Aorta (tissue), 5 donors: Measurements from ENCODE around the gene ABI2. TPM values are rescaled to one million over a fixed set of nuclear protein-coding genes. Genes with fewer than 3 reads are reported as not detected.

ENCODE experiments used
- ATAC-seq: fragments of 200-7000 bp; cut with Tn5 transposase; one replicate; pipeline ENCODE4 v1.9.1; 2022; ENCODE audit warnings: moderate library complexity; ENCODE audit not compliant: low FRiP score
- DNase-seq, 2 donors: peaks; one replicate each; pipeline ENCODE4 v3.0.0-alpha.2; 2020
- H3K27ac ChIP-seq, 2 donors: one replicate each; pipeline ENCODE4 v1.5.1; 2013; ENCODE audit warnings: low read length in 2 of 2, mild to moderate bottlenecking in 2 of 2, moderate library complexity in 2 of 2, control low read depth in 1 of 2, inconsistent platforms in 1 of 2, low read depth in 1 of 2
- H3K27me3 ChIP-seq, 2 donors: one replicate each; pipeline ENCODE4 v1.6.1; 2013; ENCODE audit warnings: control low read depth in 1 of 2, low read length in 1 of 2, mild to moderate bottlenecking in 1 of 2, moderate library complexity in 1 of 2; ENCODE audit not compliant: insufficient read depth in 2 of 2, control insufficient read depth in 1 of 2
- H3K36me3 ChIP-seq, 2 donors: one replicate each; pipeline ENCODE4 v1.6.1; 2013; ENCODE audit warnings: control low read depth in 1 of 2, low read length in 1 of 2, mild to moderate bottlenecking in 1 of 2; ENCODE audit not compliant: insufficient read depth in 2 of 2, control insufficient read depth in 1 of 2
- H3K4me1 ChIP-seq, 2 donors: one replicate each; pipeline ENCODE4 v1.6.1; 2013; ENCODE audit warnings: low read length in 2 of 2, control low read depth in 1 of 2, mild to moderate bottlenecking in 1 of 2, moderate library complexity in 1 of 2; ENCODE audit not compliant: insufficient read depth in 2 of 2, control insufficient read depth in 1 of 2
- H3K4me3 ChIP-seq, 2 donors: one replicate each; pipeline ENCODE4 v1.5.1; 2013; ENCODE audit warnings: low read length in 2 of 2, control low read depth in 1 of 2, mild to moderate bottlenecking in 1 of 2
- H3K9me3 ChIP-seq: one replicate; pipeline ENCODE4 v1.6.1; 2013; ENCODE audit warnings: mild to moderate bottlenecking, low read length; ENCODE audit not compliant: control insufficient read depth
- WGBS, 2 donors: extraction: QIAGEN DNeasy Blood & Tissue Kit; methylation state at CpG; one replicate each; pipeline ENCODE4 v1.1.7; 2013; 5-methylcytosine and 5-hydroxymethylcytosine counted together
- intact Hi-C, 2 donors: fragments of 100-400 bp; cut with DNase I; formaldehyde crosslinking; loops; one replicate each; pipeline versions ENCODE4 v1.14.2 to v1.15.0; 2022
- polyA plus RNA-seq, 2 donors: library from polyadenylated mRNA; stranded (reverse); fragments of 200-250 nt; gene quantifications; one replicate each; pipeline ENCODE4 v1.2.3, GENCODE V29; 2013
- total RNA-seq, 2 donors: library from RNA; stranded (reverse); fragmentation: NEBNext Ultra II Directional; extraction: Animal tissue kit (Norgen Biotek cat#: 25700); gene quantifications; one replicate each; pipeline ENCODE4 v1.2.1, GENCODE V29; 2021
- donor health status: healthy with polysubstance abuse.
- donor health status: Bipolar disorder and iron deficiency.
- donor health status: DM: no; HTN: no; CAD: no.
- donor health status: DM: no; HTN: no; CAD: no.
- donor health status: DM: yes; HTN: yes; CAD: no.

The ABI2 gene
- total and polyA plus RNA-seq, 4 donors: 12.1 to 67.6 (median 42.3) TPM

GRCh38 chr2:203492965-203493364, 164.8 kb downstream of the ABI2 start:
- Histone ChIP-seq H3K36me3 (peaks cover 0 to 1% of the 10 kb centered on the region in 2 donors), H3K27me3 (no peaks in the 10 kb centered on the region), H3K4me1 (no peaks in the 10 kb centered on the region), H3K4me3 (no peak overlapping the region), H3K9me3 (no peaks in the 10 kb centered on the region), H3K27ac (no peak overlapping the region)
- intact Hi-C loops: no loop called here
- DNase-seq (no peak), ATAC-seq (no peak)
- WGBS, 2 donors: 69 to 84% methylated on average over 2 of the region's 2 CpGs

Other genes starting within 250 kb of the ABI2 start
- 10 to 100 TPM; 24.8 to 28.8 TPM for gene CYP20A1, start 89.4 kb upstream of the ABI2 start, total RNA-seq
- gene CYP20A1, start 89.4 kb upstream of the ABI2 start, polyA plus RNA-seq: 10 to 100 TPM in 1 of 2 donors, 1 to 10 TPM in 1; 9.7 to 19.0 TPM
- 10 to 100 TPM; 62.0 to 74.2 TPM for gene RAPH1, start 206.9 kb downstream of the ABI2 start, total RNA-seq
- gene RAPH1, start 206.9 kb downstream of the ABI2 start, polyA plus RNA-seq: 1 to 10 TPM; 3.7 to 6.4 TPM